IMR-90 (cell line): ENCODE results near the gene UFSP1. TPM values are rescaled to one million over a fixed set of nuclear protein-coding genes. Genes with fewer than 3 reads are reported as not detected.

Source experiments
- ATAC-seq: fragments of 200-7000 bp; cut with Tn5 transposase; 2 replicates; pipeline ENCODE4 v1.9.1; 2020; ENCODE audit warnings: low read depth, mild to moderate bottlenecking, moderate library complexity
- BruUV-seq: library from RNA; stranded (reverse); fragments of 400-500 nt; replicated peaks from 2 replicates; lab custom pipeline; 2021; lab: Mats Ljungman, UMichigan
- CTCF ChIA-PET: fragments of 300-600 bp; formaldehyde crosslinking; extraction: SDS; loops from one replicate; lab custom pipeline; 2021; ENCODE audit warnings: antibody characterized with exemption; lab: Yijun Ruan, JAX
- POLR2A ChIA-PET: fragments of 300-600 bp; sonication (Branson Sonifier 250); formaldehyde crosslinking; loops from one replicate; lab custom pipeline; 2022; ENCODE audit warnings: antibody characterized with exemption; ENCODE audit not compliant: unreplicated experiment; lab: Charles Lee
- DNase-seq: peaks from one replicate; pipeline ENCODE4 v3.0.0; 2013
- H2AFZ ChIP-seq: replicated peaks from 2 replicates; pipeline ENCODE3; 2013; ENCODE audit warnings: low read length, mild to moderate bottlenecking; ENCODE audit not compliant: poor library complexity
- H2AK5ac ChIP-seq: 2 replicates; pipeline ENCODE4 v1.6.1; 2013; ENCODE audit warnings: low read depth, low read length, inconsistent platforms
- H2AK9ac ChIP-seq: replicated peaks from 2 replicates; pipeline ENCODE3; 2013; ENCODE audit warnings: mild to moderate bottlenecking, low read depth, low read length, moderate library complexity; ENCODE audit not compliant: poor library complexity
- H2BK120ac ChIP-seq: 2 replicates; pipeline ENCODE4 v1.6.1; 2013; ENCODE audit warnings: low read depth, low read length, inconsistent platforms
- H2BK15ac ChIP-seq: 3 replicates; pipeline ENCODE4 v1.6.1; 2013; ENCODE audit warnings: low read depth, low read length, inconsistent platforms
- H2BK20ac ChIP-seq: 2 replicates; pipeline ENCODE4 v1.6.1; 2013; ENCODE audit warnings: low read depth, mild to moderate bottlenecking, inconsistent platforms, low read length, moderate library complexity
- H2BK5ac ChIP-seq: 2 replicates; pipeline ENCODE4 v1.6.1; 2013; ENCODE audit warnings: mild to moderate bottlenecking, low read depth, low read length, inconsistent platforms; ENCODE audit not compliant: poor library complexity, severe bottlenecking
- H3K14ac ChIP-seq: replicated peaks from 2 replicates; pipeline ENCODE4 v1.6.1; 2013; ENCODE audit warnings: low read depth, low read length, inconsistent platforms
- H3K18ac ChIP-seq: 2 replicates; pipeline ENCODE4 v1.6.1; 2013; ENCODE audit warnings: low read depth, low read length, control low read depth
- H3K23ac ChIP-seq: 2 replicates; pipeline ENCODE4 v1.6.1; 2013; ENCODE audit warnings: low read depth, low read length, inconsistent platforms
- H3K27ac ChIP-seq: 2 replicates; pipeline ENCODE4 v1.5.1; 2013; ENCODE audit warnings: mild to moderate bottlenecking, control low read depth, low read length; ENCODE audit not compliant: insufficient read depth
- H3K27me3 ChIP-seq: 2 replicates; pipeline ENCODE4 v1.6.1; 2013; ENCODE audit warnings: low read length; ENCODE audit not compliant: control insufficient read depth, insufficient read depth
- H3K36me3 ChIP-seq: 2 replicates; pipeline ENCODE4 v1.6.1; 2013; ENCODE audit warnings: low read length, mixed read lengths; ENCODE audit not compliant: control insufficient read depth, insufficient read depth
- H3K4ac ChIP-seq: 2 replicates; pipeline ENCODE4 v1.6.1; 2013; ENCODE audit warnings: low read depth, low read length, inconsistent platforms
- H3K4me1 ChIP-seq: 2 replicates; pipeline ENCODE4 v1.6.1; 2013; ENCODE audit warnings: low read length, mixed read lengths; ENCODE audit not compliant: control insufficient read depth, insufficient read depth
- H3K4me2 ChIP-seq: 2 replicates; pipeline ENCODE4 v1.6.1; 2013; ENCODE audit warnings: low read depth, mild to moderate bottlenecking, control low read depth, low read length, moderate library complexity
- H3K4me3 ChIP-seq: 2 replicates; pipeline ENCODE4 v1.5.1; 2013; ENCODE audit warnings: low read depth, mild to moderate bottlenecking, control low read depth, low read length, moderate library complexity; ENCODE audit not compliant: insufficient read depth
- H3K56ac ChIP-seq: 2 replicates; pipeline ENCODE4 v1.6.1; 2013; ENCODE audit warnings: low read length, inconsistent platforms; ENCODE audit not compliant: insufficient read depth; ENCODE audit errors: extremely low read depth
- H3K79me1 ChIP-seq, 2 experiments: 2 replicates each; pipeline ENCODE4 v1.6.1; 2013; ENCODE audit warnings: low read length in 2 of 2, inconsistent platforms in 1 of 2, low read depth in 1 of 2
- H3K9ac ChIP-seq: 2 replicates; pipeline ENCODE4 v1.6.1; 2013; ENCODE audit warnings: low read depth, low read length, control low read depth
- H3K9me1 ChIP-seq: 2 replicates; pipeline ENCODE4 v1.6.1; 2013; ENCODE audit warnings: low read length, inconsistent platforms; ENCODE audit not compliant: insufficient read depth
- H3K9me3 ChIP-seq: 2 replicates; pipeline ENCODE4 v1.6.1; 2013; ENCODE audit warnings: low read length; ENCODE audit not compliant: control insufficient read depth, insufficient read depth
- H4K20me1 ChIP-seq: 2 replicates; pipeline ENCODE4 v1.6.1; 2013; ENCODE audit warnings: low read length, inconsistent platforms; ENCODE audit not compliant: insufficient read depth
- H4K5ac ChIP-seq: 2 replicates; pipeline ENCODE4 v1.6.1; 2013; ENCODE audit warnings: mild to moderate bottlenecking, low read depth, low read length, control low read depth
- H4K8ac ChIP-seq, 2 experiments: 2 replicates each; pipeline ENCODE4 v1.6.1; 2013; ENCODE audit warnings: low read depth in 2 of 2, low read length in 2 of 2, control low read depth in 1 of 2, inconsistent platforms in 1 of 2
- H4K91ac ChIP-seq: 2 replicates; pipeline ENCODE4 v1.6.1; 2013; ENCODE audit warnings: low read depth, low read length, inconsistent platforms; ENCODE audit not compliant: insufficient read depth
- BHLHE40 ChIP-seq: fragments of 150-350 bp; IDR thresholded peaks from 2 replicates; pipeline ENCODE4 v1.6.1; 2016; ENCODE audit warnings: mild to moderate bottlenecking, low read depth, low read length
- CEBPB ChIP-seq: IDR thresholded peaks from 2 replicates; pipeline ENCODE4 v1.6.1; 2012; ENCODE audit warnings: low read depth, low read length, improper control_type of control experiment
- CHD1 ChIP-seq: IDR thresholded peaks from 2 replicates; pipeline ENCODE4 v1.6.1; 2012; ENCODE audit warnings: low read depth, low read length, improper control_type of control experiment
- CTCF ChIP-seq: conservative IDR thresholded peaks from 2 replicates; pipeline ENCODE4 v1.5.1; 2012; ENCODE audit warnings: mild to moderate bottlenecking, low read depth, low read length, improper control_type of control experiment
- MAFK ChIP-seq: IDR thresholded peaks from 2 replicates; pipeline ENCODE4 v1.6.1; 2012; ENCODE audit warnings: low read depth, low read length, improper control_type of control experiment
- MAZ ChIP-seq: IDR thresholded peaks from 2 replicates; pipeline ENCODE4 v1.6.1; 2012; ENCODE audit warnings: low read depth, mild to moderate bottlenecking, low read length, improper control_type of control experiment, moderate library complexity, borderline replicate concordance
- MXI1 ChIP-seq: IDR thresholded peaks from 2 replicates; pipeline ENCODE4 v1.6.1; 2012; ENCODE audit warnings: low read depth, mild to moderate bottlenecking, low read length, moderate library complexity, borderline replicate concordance
- POLR2A ChIP-seq: IDR thresholded peaks from 2 replicates; pipeline ENCODE4 v1.6.1; 2012; ENCODE audit warnings: mild to moderate bottlenecking, low read depth, low read length
- RCOR1 ChIP-seq: IDR thresholded peaks from 2 replicates; pipeline ENCODE4 v1.6.1; 2012; ENCODE audit warnings: mild to moderate bottlenecking, low read length, improper control_type of control experiment; ENCODE audit not compliant: insufficient replicate concordance
- RFX5 ChIP-seq: IDR thresholded peaks from 2 replicates; pipeline ENCODE4 v1.8.0; 2012; ENCODE audit warnings: low read depth, mild to moderate bottlenecking, low read length, moderate library complexity
- SMC3 ChIP-seq: fragments of 150-350 bp; IDR thresholded peaks from 2 replicates; pipeline ENCODE4 v1.6.1; 2016; ENCODE audit warnings: low read depth, mild to moderate bottlenecking, antibody characterized with exemption, low read length, moderate library complexity
- WGBS, 2 experiments: methylation state at CpG; one replicate each; pipeline versions ENCODE4 v1.1.5 to v1.1.7; 2013; ENCODE audit warnings: missing lambda C conversion rate in 2 of 2; ENCODE audit not compliant: insufficient read length in 1 of 2; ENCODE audit errors: extremely low coverage in 2 of 2; 5-methylcytosine and 5-hydroxymethylcytosine counted together
- dilution Hi-C: fragments of 300-500 bp; cut with HindIII; formaldehyde crosslinking; loops from one replicate; pipeline ENCODE4 v1.14.3; 2018; ENCODE audit warnings: low sequenced_read_pairs; ENCODE audit not compliant: unreplicated experiment
- in situ Hi-C: fragments of 300-500 bp; cut with MboI; formaldehyde crosslinking; loops from 3 replicates; pipeline ENCODE4 v1.14.3; 2019; ENCODE audit warnings: low sequenced_read_pairs, inconsistent platforms, mixed read lengths
- intact Hi-C: fragments of 100-400 bp; cut with micrococcal nuclease; formaldehyde crosslinking; loops from 2 replicates; pipeline ENCODE4 v1.10.0; 2022
- polyA plus RNA-seq, 3 experiments: library from polyadenylated mRNA; depleted of rRNA; stranded (reverse); fragments of >200 nt; gene quantifications; 2 replicates each; pipeline ENCODE4 v1.2.3, GENCODE V29; 2012; ENCODE audit warnings: low replicate concordance in 1 of 3
- total RNA-seq: library from RNA; depleted of rRNA; stranded (reverse); fragments of >200 nt; gene quantifications from 2 replicates; pipeline ENCODE4 v1.2.3, GENCODE V29; 2012
- TF ChIP-seq, protein P1 (sequence below): fragments of 150-350 bp; IDR thresholded peaks from 2 replicates; pipeline ENCODE4 v1.6.1; 2016; ENCODE audit warnings: low read depth, mild to moderate bottlenecking, low read length, moderate library complexity, borderline replicate concordance

The UFSP1 gene
- total and polyA plus RNA-seq, 2 of the 4 experiments (the other 2 are of a cell fraction), result 0.36 to 1.0 TPM

DNA sequence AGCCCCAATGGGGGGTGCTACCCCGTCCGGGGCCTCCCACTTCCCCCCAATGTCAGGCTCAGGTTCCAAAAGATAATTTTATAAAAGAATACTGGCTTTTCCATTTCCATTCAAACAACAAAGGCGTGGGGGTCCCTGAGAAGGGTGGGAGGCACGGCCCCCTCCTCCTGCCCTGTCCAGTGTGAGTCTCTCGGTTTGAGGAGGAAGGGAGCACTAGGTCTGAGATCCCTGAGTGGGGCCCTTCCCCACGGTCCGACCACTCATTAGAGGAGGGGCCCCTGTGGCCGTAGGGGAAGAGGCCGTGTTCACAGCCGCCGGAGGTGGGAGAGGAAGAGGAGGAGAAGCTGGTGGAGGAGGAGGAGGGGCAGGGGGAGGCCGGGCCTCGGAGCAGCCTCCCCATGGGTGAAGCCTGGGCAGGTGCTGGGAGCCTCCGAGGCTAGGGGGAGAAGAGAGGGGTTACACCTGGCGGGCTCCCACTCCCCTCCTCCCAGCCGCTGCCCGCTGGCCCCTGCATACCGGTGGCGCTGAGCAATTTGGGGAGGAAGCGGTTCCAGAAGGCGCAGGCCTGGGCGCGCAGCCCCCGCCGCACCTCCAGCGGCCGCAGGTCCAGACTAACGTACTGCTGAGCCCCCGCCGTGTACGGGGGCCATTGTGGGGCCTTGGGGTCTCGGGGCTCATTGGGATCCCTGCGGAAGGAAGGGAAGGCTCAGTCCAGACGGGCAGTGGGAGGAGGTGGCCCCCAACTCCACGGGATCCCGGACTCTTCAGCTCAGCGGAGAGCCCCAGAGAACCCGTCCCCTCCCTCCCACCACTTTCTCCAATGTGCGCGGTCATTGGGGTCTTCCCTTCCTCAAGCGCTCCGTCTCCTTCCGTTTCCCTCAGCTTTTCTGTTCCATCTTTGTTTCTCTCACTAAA is 1.4 kb upstream of the UFSP1 start:
- Histone ChIP-seq H4K91ac (peak overlapping the region; percentile 85), H2AFZ (peak overlapping the region; percentile 87), H4K8ac (peak overlapping the region; percentile 91 to 99), H2AK9ac (peak overlapping the region; percentile 86), H2BK15ac (peak overlapping the region; percentile 42; the same call in 1 of the 3 replicates), H3K4ac (peak overlapping the region; percentile 95), H3K9me3 (no peaks in the 10 kb centered on the region), H2BK20ac (no peak overlapping the region; the same call in 1 of the 2 replicates), H3K4me1 (peaks cover 16% of the 10 kb centered on the region), H4K20me1 (peaks cover 15% of the 10 kb centered on the region; the same call in 1 of the 2 replicates), H2AK5ac (peak overlapping the region; percentile 91), H3K9me1 (peaks cover 3% of the 10 kb centered on the region; the same call in 1 of the 2 replicates), H2BK5ac (peak overlapping the region; percentile 64), H3K27ac (peak overlapping the region; percentile 91), H3K79me1 (peaks cover 14 to 26% of the 10 kb centered on the region in 2 experiments; a peak in 3 of 4 replicates), H3K4me2 (peak overlapping the region; percentile 53; the same call in 1 of the 2 replicates), H3K9ac (peak overlapping the region; percentile 68), H3K18ac (peak overlapping the region; percentile 70), H4K5ac (peak overlapping the region; percentile 99), H3K36me3 (peaks cover 29% of the 10 kb centered on the region), H3K4me3 (no peak overlapping the region), H2BK120ac (peak overlapping the region; percentile 89), H3K23ac (peak overlapping the region; percentile 70; the same call in 1 of the 2 replicates), H3K27me3 (peaks cover 9% of the 10 kb centered on the region), H3K56ac (0 out of 2 replicates have a peak overlapping the region, but pooled peaks have one; percentile 43), H3K14ac (peak overlapping the region; percentile 90)
- ATAC-seq, result no peak
- ChIA-PET POLR2A (interaction anchor here (0.5 to 1.4 kb wide), 5 partner anchors 10 to 314 kb away, joined by 3 to 15 read pairs (median 4); partner anchors contain the start of gene SRRT), CTCF (no interaction called here)
- no peak for DNase-seq
- in situ Hi-C loops, result loop anchor here (5.0 to 10.0 kb wide), 2 partner anchors 166 to 394 kb away; no protein-coding TSS in a partner anchor
- intact Hi-C loops, result no loop called here
- 17% methylated on average over 2 of the region's 43 CpGs; no CpG with 5 or more reads in 1 of the 2 experiments for WGBS, 2 experiments
- dilution Hi-C loops, result no loop called here
- TF ChIP-seq BHLHE40 (no peak), POLR2A (no peak), CEBPB (no peak), SMC3 (no peak), RCOR1 (no peak), MAZ (no peak), MXI1 (no peak), RFX5 (no peak), MAFK (no peak), CTCF (no peak), CHD1 (no peak)
- TF ChIP-seq, protein P1, sequence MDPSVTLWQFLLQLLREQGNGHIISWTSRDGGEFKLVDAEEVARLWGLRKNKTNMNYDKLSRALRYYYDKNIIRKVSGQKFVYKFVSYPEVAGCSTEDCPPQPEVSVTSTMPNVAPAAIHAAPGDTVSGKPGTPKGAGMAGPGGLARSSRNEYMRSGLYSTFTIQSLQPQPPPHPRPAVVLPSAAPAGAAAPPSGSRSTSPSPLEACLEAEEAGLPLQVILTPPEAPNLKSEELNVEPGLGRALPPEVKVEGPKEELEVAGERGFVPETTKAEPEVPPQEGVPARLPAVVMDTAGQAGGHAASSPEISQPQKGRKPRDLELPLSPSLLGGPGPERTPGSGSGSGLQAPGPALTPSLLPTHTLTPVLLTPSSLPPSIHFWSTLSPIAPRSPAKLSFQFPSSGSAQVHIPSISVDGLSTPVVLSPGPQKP, result no peak
- no TSS peak for BruUV-seq
